GM19438 (cell line): ENCODE measurements around the gene FARSB.

Experiments used
- ATAC-seq: cut with Tn5 transposase; IDR thresholded peaks from one replicate; pipeline ENCODE4 v1.9.1; 2021; ENCODE audit warnings: low read depth; ENCODE audit not compliant: unreplicated experiment

FARSB gene

DNA sequence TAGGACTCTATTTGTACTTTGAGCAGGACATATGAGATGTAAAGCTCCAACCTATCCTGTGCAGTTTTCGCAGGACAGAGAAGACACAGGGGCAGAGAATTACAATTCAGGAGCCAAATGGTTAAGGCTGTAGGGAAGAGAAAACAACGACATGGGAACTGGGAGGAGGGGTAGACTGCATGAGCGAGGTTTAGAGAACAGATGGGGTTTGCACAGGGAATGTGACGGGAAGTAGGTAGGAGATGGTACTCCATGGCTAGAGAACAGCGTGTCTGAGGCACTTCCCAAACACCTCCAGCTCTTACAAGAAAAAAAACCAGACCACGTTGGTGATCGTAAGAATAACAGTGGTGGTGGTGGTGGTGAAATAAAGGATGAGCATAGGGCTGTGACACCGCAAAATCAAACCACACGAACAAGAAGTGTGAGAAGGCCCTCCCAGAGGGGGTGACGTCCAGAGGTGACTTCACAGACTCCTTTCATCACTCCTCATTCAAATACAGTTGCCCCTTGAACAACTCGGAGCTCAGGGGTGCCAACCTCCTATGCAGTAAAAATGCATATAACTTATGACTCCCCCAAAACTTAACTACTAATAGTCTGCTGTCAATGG lies 92.7 kb downstream of the FARSB start:
- ATAC-seq = no peak

- ATAC-seq = peak; percentile 82
Measured at GRCh38 chr2:222561817-222562645, 93.9 kb downstream of the FARSB start.

GRCh38 chr2:222561151-222561550 lies 94.7 kb downstream of the FARSB start:
- ATAC-seq = no peak

- ATAC-seq = no peak
Measured at GRCh38 chr2:222554517-222554916, 101.4 kb downstream of the FARSB start.

- no peak for ATAC-seq
Measured at GRCh38 chr2:222548992-222549391, 106.9 kb downstream of the FARSB start.

- no peak for ATAC-seq
Measured at GRCh38 chr2:222547083-222547482, 108.8 kb downstream of the FARSB start.

- ATAC-seq = no peak
Measured at GRCh38 chr2:222545823-222546795, 109.8 kb downstream of the FARSB start.

- ATAC-seq = no peak
Measured at GRCh38 chr2:222544661-222545060, 111.2 kb downstream of the FARSB start.

- no peak for ATAC-seq
Measured at GRCh38 chr2:222538535-222538934, 117.4 kb downstream of the FARSB start.

- no peak for ATAC-seq
Measured at GRCh38 chr2:222535477-222535876, 120.4 kb downstream of the FARSB start.

DNA sequence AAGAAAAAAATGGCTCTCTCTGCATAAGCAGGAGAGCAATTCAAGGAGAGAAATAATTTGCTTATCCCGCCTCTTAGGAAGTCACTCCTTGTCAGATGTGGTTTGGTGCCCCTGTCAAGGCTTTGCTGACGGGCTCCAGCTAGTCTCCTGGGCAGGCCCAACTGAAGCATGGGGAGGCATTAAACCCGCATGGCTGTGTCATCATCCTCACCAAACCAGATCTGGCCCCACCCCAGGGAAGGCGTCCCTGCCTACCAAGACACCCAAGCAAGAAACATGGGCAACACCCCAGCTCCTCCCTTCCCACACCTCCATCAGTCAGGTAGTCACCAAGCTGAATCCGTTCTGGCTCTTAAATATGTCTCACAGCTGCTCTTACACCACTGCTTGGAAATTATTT lies 123.6 kb downstream of the FARSB start:
- no peak for ATAC-seq

DNA sequence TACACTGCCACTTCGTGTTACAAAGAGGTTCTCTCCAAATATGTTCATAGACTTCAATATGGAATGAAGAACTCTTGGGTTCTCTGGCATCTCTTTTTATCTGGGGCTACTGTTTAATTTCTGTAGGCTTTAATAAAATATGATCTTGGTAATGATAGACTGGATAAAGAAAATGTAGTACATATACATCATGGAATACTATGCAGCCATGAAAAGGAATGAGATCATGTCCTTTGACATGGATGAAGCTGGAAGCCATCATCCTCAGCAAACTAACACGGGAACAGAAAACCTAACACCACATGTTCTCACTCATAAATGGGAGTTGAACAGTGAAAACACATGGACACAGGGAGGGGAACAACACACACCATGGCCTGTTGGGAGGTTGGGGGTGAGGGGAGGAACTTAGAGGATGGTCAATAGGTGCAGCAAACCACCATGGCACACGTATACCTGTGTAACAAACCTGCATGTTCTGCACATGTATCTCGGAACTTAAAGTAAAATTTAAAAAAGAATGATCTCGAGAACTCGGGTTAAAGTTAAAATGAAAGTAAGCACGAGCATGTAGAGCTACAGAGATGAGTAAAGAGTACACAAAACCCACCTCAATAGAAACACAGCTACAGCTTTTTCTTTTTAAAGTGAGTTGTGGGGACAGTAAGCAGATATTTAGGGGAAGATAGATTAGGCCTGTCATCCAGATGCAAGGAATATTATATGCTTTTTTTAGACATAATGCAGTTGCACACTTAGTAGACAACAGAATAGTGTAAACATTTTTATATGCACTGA lies 129.2 kb downstream of the FARSB start:
- ATAC-seq = no peak

DNA sequence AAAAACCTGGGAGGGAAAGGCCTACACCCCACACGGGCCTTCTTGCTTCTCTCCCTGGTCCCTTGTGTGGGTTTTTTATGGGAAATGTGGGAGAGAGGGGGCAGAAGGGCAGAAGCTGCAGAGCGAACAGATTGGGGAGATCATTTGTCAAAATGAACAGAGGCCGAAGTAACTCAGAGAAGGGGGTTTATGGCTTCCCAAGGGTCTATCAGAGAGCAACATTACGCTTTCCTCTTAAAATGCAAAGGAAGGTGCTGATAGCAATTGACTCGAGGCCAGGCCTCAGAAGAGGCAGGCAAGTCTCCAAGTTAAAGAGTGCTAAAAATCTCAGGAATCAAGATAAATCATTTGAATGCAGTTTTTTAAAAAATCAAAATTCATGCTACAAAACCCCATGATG lies 130.1 kb downstream of the FARSB start:
- ATAC-seq = no peak

DNA sequence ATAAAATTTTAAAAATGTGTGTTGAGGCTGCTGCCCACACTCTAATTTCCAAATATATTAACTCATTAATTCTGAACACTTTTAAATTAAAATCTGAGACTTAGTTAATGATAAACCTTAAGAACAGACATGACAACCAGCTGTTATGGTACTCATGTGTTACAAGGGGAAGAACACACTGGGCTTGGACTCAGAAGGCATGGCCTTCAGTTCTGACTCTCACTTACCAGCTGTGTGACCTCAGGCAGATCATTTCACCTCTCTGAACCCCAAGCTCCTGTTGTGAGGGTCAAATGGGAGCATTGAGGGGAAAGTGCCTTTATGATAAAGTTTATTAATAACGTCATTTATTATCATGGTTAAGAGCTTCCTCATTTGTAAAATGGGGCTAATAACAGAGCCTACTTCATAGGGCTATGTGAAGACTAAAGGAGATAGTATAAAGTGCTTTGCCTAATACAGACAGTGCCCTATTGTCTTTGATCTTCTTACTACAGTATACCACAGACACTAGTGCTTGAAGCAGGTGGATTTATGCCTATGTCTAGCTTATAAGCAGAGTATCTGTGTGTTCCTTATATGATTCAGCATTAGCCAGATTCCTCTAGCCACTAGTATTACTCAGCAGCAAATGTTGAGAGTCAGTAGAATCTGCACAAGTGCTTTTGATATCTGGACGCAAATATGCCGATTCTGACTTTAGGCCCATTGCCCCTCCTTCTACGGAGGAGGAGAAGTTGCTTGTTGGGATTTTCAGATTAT lies 131.9 kb downstream of the FARSB start:
- no peak for ATAC-seq

DNA sequence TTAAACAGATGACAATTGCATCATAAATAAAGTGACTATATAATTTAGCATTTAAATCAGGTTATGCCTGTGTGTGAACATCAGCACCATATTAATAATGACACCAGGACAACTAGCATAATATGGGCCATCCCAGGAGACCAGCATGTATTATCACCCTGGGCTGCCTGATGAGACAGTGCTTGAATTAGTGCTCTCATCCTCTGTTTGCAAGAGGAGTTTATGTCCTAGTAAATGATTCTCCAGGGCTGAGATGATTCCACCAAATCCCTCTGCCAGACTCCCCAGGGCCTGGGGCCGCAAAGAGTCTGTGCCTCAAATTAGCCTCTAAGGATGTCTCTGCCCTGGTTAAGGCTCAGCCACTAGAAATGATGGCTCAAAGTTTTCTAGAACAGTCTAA lies 133.8 kb downstream of the FARSB start:
- ATAC-seq = no peak

- peak; percentile 61 for ATAC-seq
Measured at GRCh38 chr2:222521099-222521498, 134.8 kb downstream of the FARSB start.
